Osteoblast (primary cell): ENCODE data around the gene CAMTA1. TPM values are rescaled to one million over a fixed set of nuclear protein-coding genes. Genes with fewer than 3 reads are reported as not detected.

Experiments used
- DNase-seq: peaks from one replicate; pipeline ENCODE4 v3.0.0; 2011; ENCODE audit warnings: low spot score, mixed read lengths; ENCODE audit not compliant: insufficient read length; ENCODE audit errors: missing footprints
- H2AFZ ChIP-seq: 2 replicates; pipeline ENCODE4 v1.6.0; 2011; ENCODE audit warnings: mild to moderate bottlenecking, low read length
- H3K27ac ChIP-seq: 2 replicates; pipeline ENCODE4 v1.5.1; 2011; ENCODE audit warnings: mild to moderate bottlenecking, low read depth, low read length, moderate library complexity
- H3K27me3 ChIP-seq: 2 replicates; pipeline ENCODE4 v1.6.0; 2012; ENCODE audit warnings: mild to moderate bottlenecking, control low read depth, inconsistent platforms, low read length, moderate library complexity; ENCODE audit not compliant: insufficient read depth
- H3K36me3 ChIP-seq: 2 replicates; pipeline ENCODE4 v1.5.1; 2011; ENCODE audit warnings: mild to moderate bottlenecking, low read length, control low read depth, moderate library complexity; ENCODE audit not compliant: insufficient read depth
- H3K4me1 ChIP-seq: 2 replicates; pipeline ENCODE4 v1.5.1; 2011; ENCODE audit warnings: mild to moderate bottlenecking, low read length, control low read depth, moderate library complexity; ENCODE audit not compliant: insufficient read depth
- H3K4me2 ChIP-seq: 2 replicates; pipeline ENCODE4 v1.6.0; 2011; ENCODE audit warnings: mild to moderate bottlenecking, low read length; ENCODE audit not compliant: insufficient read depth
- H3K4me3 ChIP-seq: fragments of 200-600 bp; sonication (generic); 3 replicates; pipeline ENCODE4 v1.5.1; 2012; ENCODE audit warnings: mild to moderate bottlenecking, low read length, inconsistent platforms; ENCODE audit not compliant: insufficient read depth
- H3K79me2 ChIP-seq: 2 replicates; pipeline ENCODE4 v1.6.0; 2012; ENCODE audit warnings: mild to moderate bottlenecking, low read length, control low read depth, inconsistent platforms; ENCODE audit not compliant: insufficient read depth
- H3K9me3 ChIP-seq: 2 replicates; pipeline ENCODE4 v1.5.1; 2011; ENCODE audit warnings: low read depth, low read length, control low read depth
- H4K20me1 ChIP-seq: 2 replicates; pipeline ENCODE4 v1.6.0; 2012; ENCODE audit warnings: mild to moderate bottlenecking, low read length, control low read depth; ENCODE audit not compliant: insufficient read depth
- total RNA-seq: library from RNA; depleted of rRNA; stranded (reverse); fragments of >200 nt; gene quantifications from 2 replicates; pipeline ENCODE4 v1.2.3, GENCODE V29; 2012
- TF ChIP-seq, protein P1 (sequence below): IDR thresholded peaks from 2 replicates; pipeline ENCODE4 v1.5.1; 2011; ENCODE audit warnings: mild to moderate bottlenecking, low read depth, low read length, moderate library complexity; ENCODE audit errors: extremely low read depth

CAMTA1 gene
- total RNA-seq, 1 donor, result 47.4 TPM

- Histone ChIP-seq H3K4me2 (no peak overlapping the region), H3K4me3 (no peak overlapping the region), H3K9me3 (no peaks in the 10 kb centered on the region), H3K79me2 (no peaks in the 10 kb centered on the region), H3K27me3 (peaks cover 2% of the 10 kb centered on the region), H2AFZ (no peak overlapping the region), H4K20me1 (no peaks in the 10 kb centered on the region), H3K4me1 (no peaks in the 10 kb centered on the region), H3K27ac (no peak overlapping the region), H3K36me3 (no peaks in the 10 kb centered on the region)
- peak; percentile 57 for DNase-seq
- TF ChIP-seq, protein P1, sequence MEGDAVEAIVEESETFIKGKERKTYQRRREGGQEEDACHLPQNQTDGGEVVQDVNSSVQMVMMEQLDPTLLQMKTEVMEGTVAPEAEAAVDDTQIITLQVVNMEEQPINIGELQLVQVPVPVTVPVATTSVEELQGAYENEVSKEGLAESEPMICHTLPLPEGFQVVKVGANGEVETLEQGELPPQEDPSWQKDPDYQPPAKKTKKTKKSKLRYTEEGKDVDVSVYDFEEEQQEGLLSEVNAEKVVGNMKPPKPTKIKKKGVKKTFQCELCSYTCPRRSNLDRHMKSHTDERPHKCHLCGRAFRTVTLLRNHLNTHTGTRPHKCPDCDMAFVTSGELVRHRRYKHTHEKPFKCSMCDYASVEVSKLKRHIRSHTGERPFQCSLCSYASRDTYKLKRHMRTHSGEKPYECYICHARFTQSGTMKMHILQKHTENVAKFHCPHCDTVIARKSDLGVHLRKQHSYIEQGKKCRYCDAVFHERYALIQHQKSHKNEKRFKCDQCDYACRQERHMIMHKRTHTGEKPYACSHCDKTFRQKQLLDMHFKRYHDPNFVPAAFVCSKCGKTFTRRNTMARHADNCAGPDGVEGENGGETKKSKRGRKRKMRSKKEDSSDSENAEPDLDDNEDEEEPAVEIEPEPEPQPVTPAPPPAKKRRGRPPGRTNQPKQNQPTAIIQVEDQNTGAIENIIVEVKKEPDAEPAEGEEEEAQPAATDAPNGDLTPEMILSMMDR, result no peak
Measured at GRCh38 chr1:7587773-7588456, 802.7 kb downstream of the CAMTA1 start.

- Histone ChIP-seq H3K4me1 (no peaks in the 10 kb centered on the region), H3K9me3 (no peaks in the 10 kb centered on the region), H4K20me1 (no peaks in the 10 kb centered on the region), H3K36me3 (no peaks in the 10 kb centered on the region), H3K4me3 (no peak overlapping the region), H3K79me2 (no peaks in the 10 kb centered on the region), H3K27ac (no peak overlapping the region), H3K27me3 (peaks cover 2% of the 10 kb centered on the region), H3K4me2 (no peak overlapping the region), H2AFZ (no peak overlapping the region)
- TF ChIP-seq, protein P1, result no peak
- DNase-seq, result peak; percentile 14
Measured at GRCh38 chr1:7588457-7588827, 803.2 kb downstream of the CAMTA1 start.

GRCh38 chr1:7589080-7589735, 804.0 kb downstream of the CAMTA1 start:
- no peaks in the 10 kb centered on the region for H4K20me1 ChIP-seq
- no peaks in the 10 kb centered on the region for H3K79me2 ChIP-seq
- no peak overlapping the region for H2AFZ ChIP-seq
- no peaks in the 10 kb centered on the region for H3K9me3 ChIP-seq
- H3K4me3 ChIP-seq, result no peak overlapping the region
- peak; percentile 26 for DNase-seq
- H3K27ac ChIP-seq, result no peak overlapping the region
- H3K27me3 ChIP-seq, result peaks cover 2% of the 10 kb centered on the region
- no peaks in the 10 kb centered on the region for H3K4me1 ChIP-seq
- no peak overlapping the region for H3K4me2 ChIP-seq
- TF ChIP-seq, protein P1, result no peak
- H3K36me3 ChIP-seq, result no peaks in the 10 kb centered on the region

- H3K4me3 ChIP-seq, result no peak overlapping the region
- H3K9me3 ChIP-seq, result no peaks in the 10 kb centered on the region
- H3K36me3 ChIP-seq, result no peaks in the 10 kb centered on the region
- peaks cover 2% of the 10 kb centered on the region for H3K27me3 ChIP-seq
- no peaks in the 10 kb centered on the region for H4K20me1 ChIP-seq
- H3K4me2 ChIP-seq, result no peak overlapping the region
- H3K27ac ChIP-seq, result no peak overlapping the region
- no peaks in the 10 kb centered on the region for H3K79me2 ChIP-seq
- no peak overlapping the region for H2AFZ ChIP-seq
- DNase-seq, result peak; percentile 53
- H3K4me1 ChIP-seq, result no peaks in the 10 kb centered on the region
- TF ChIP-seq, protein P1, result no peak
Measured at GRCh38 chr1:7589774-7590425, 804.6 kb downstream of the CAMTA1 start.
